ENCODE data around the gene ABCC5.
A peak's percentile ranks its signal among the peaks of the same experiment; 100 is the strongest.
"Not testable (repeated sequence)": the region's sequence is repeated elsewhere in the genome, so short reads cannot be mapped to it uniquely, and the experiment has no call there.

The ABCC5 gene

GRCh38 chr3:184015381-184016019 is 2.2 kb downstream of the ABCC5 start:
- DNase-seq, result no peak

GRCh38 chr3:184011937-184012889 is 5.5 kb downstream of the ABCC5 start:
- no peak for DNase-seq

GRCh38 chr3:184011230-184011876 is 6.3 kb downstream of the ABCC5 start:
- DNase-seq, result no peak

GRCh38 chr3:184008161-184008560 is 9.5 kb downstream of the ABCC5 start:
- peak; percentile 21 for DNase-seq

- DNase-seq, result not testable (repeated sequence)
Measured at GRCh38 chr3:184007143-184007813, 10.4 kb downstream of the ABCC5 start.

- peak; percentile 50 for DNase-seq
Measured at GRCh38 chr3:184005941-184006507, 11.7 kb downstream of the ABCC5 start.

GRCh38 chr3:184004476-184004875 is 13.2 kb downstream of the ABCC5 start:
- DNase-seq, result peak; percentile 62

GRCh38 chr3:184003187-184003967 is 14.3 kb downstream of the ABCC5 start:
- DNase-seq, result no peak

- no peak for DNase-seq
Measured at GRCh38 chr3:184002469-184002868, 15.2 kb downstream of the ABCC5 start.

GRCh38 chr3:184001761-184002160 is 15.9 kb downstream of the ABCC5 start:
- DNase-seq, result peak; percentile 7

GRCh38 chr3:183991403-183991802 is 26.3 kb downstream of the ABCC5 start:
- no peak for DNase-seq

GRCh38 chr3:183988216-183988790 is 29.4 kb downstream of the ABCC5 start:
- DNase-seq, result no peak

- no peak for DNase-seq
Measured at GRCh38 chr3:183987000-183987600, 30.6 kb downstream of the ABCC5 start.

- DNase-seq, result no peak
Measured at GRCh38 chr3:183984749-183985729, 32.6 kb downstream of the ABCC5 start.

- DNase-seq, result no peak
Measured at GRCh38 chr3:183984127-183984740, 33.5 kb downstream of the ABCC5 start.

GRCh38 chr3:183981990-183982644 is 35.6 kb downstream of the ABCC5 start:
- no peak for DNase-seq

- DNase-seq, result no peak
Measured at GRCh38 chr3:183980403-183980802, 37.3 kb downstream of the ABCC5 start.

- DNase-seq, result peak; percentile 38
Measured at GRCh38 chr3:183975981-183976662, 41.6 kb downstream of the ABCC5 start.
